H1 (cell line): ENCODE data around the gene ASB8. TPM values are rescaled to one million over a fixed set of nuclear protein-coding genes. Genes with fewer than 3 reads are reported as not detected.

Experiments used
- CTCF ChIA-PET: fragments of 300-600 bp; sonication (Branson Sonifier 250); formaldehyde crosslinking; loops from one replicate; lab custom pipeline; 2021; ENCODE audit not compliant: partially characterized antibody; lab: Charles Lee
- POLR2A ChIA-PET: fragments of 300-600 bp; sonication (Branson Sonifier 250); formaldehyde crosslinking; loops from one replicate; lab custom pipeline; 2021; ENCODE audit warnings: inconsistent platforms; ENCODE audit not compliant: partially characterized antibody; lab: Charles Lee
- DNase-seq, 2 experiments: peaks; one replicate each; pipeline versions ENCODE4 v3.0.0 to v3.0.0-alpha.2; 2010 to 2022; ENCODE audit warnings: low spot score in 2 of 2, low read depth in 1 of 2, mixed read lengths in 1 of 2
- FAIRE-seq: peaks from 2 replicates; lab custom pipeline; 2011; peaks lifted over from hg19 to GRCh38; lab: Jason Lieb, UNC
- H2AFZ ChIP-seq: 2 replicates; pipeline ENCODE4 v1.8.1; 2012; ENCODE audit warnings: low read length, inconsistent platforms
- H2AK5ac ChIP-seq: 2 replicates; pipeline ENCODE4 v1.6.1; 2013; ENCODE audit warnings: low read depth, low read length
- H2BK120ac ChIP-seq: replicated peaks from 2 replicates; pipeline ENCODE3; 2013; ENCODE audit warnings: low read depth, low read length, inconsistent platforms
- H2BK12ac ChIP-seq: 2 replicates; pipeline ENCODE4 v1.6.1; 2013; ENCODE audit warnings: low read depth, low read length
- H2BK15ac ChIP-seq: 2 replicates; pipeline ENCODE4 v1.6.1; 2013; ENCODE audit warnings: low read length
- H2BK20ac ChIP-seq: 2 replicates; pipeline ENCODE4 v1.6.1; 2013; ENCODE audit warnings: low read length
- H2BK5ac ChIP-seq: 2 replicates; pipeline ENCODE4 v1.6.1; 2013; ENCODE audit warnings: low read depth, low read length
- H3K14ac ChIP-seq: 2 replicates; pipeline ENCODE4 v1.6.1; 2013; ENCODE audit warnings: inconsistent platforms; ENCODE audit not compliant: insufficient read length
- H3K18ac ChIP-seq: 2 replicates; pipeline ENCODE4 v1.6.1; 2013; ENCODE audit warnings: low read length; ENCODE audit errors: extremely low read depth
- H3K23ac ChIP-seq: 2 replicates; pipeline ENCODE4 v1.6.1; 2013; ENCODE audit warnings: inconsistent platforms; ENCODE audit not compliant: insufficient read length
- H3K23me2 ChIP-seq: 2 replicates; pipeline ENCODE4 v1.6.1; 2013; ENCODE audit warnings: low read depth, low read length
- H3K27ac ChIP-seq: 2 replicates; pipeline ENCODE4 v1.6.1; 2011; ENCODE audit warnings: low read depth, low read length, inconsistent platforms
- H3K27me3 ChIP-seq, 4 experiments: replicated peaks in 1 of 4; 1 replicate in 1 of 4; 2 replicates in 3 of 4; pipeline versions ENCODE4 v1.6.1 to v1.8.1; 2011 to 2013; ENCODE audit warnings: low read length in 3 of 4, mild to moderate bottlenecking in 3 of 4, inconsistent platforms in 2 of 4, mixed read lengths in 2 of 4, moderate library complexity in 1 of 4; ENCODE audit not compliant: control insufficient read depth in 3 of 4, insufficient read depth in 3 of 4; ENCODE audit errors: extremely low read depth in 1 of 4
- H3K36me3 ChIP-seq, 4 experiments: 2 replicates each; pipeline versions ENCODE4 v1.6.1 to v1.8.1; 2011 to 2013; ENCODE audit warnings: mild to moderate bottlenecking in 4 of 4, low read length in 3 of 4, moderate library complexity in 2 of 4, control low read depth in 1 of 4, inconsistent platforms in 1 of 4; ENCODE audit not compliant: insufficient read depth in 4 of 4, control insufficient read depth in 2 of 4
- H3K4ac ChIP-seq: replicated peaks from 2 replicates; pipeline ENCODE3; 2013; ENCODE audit warnings: low read length, low read depth, mixed read lengths, inconsistent platforms; ENCODE audit not compliant: insufficient read length
- H3K4me1 ChIP-seq, 4 experiments: replicated peaks in 1 of 4; 1 replicate in 1 of 4; 2 replicates in 3 of 4; pipeline versions ENCODE4 v1.6.1 to v1.8.1; 2011 to 2013; ENCODE audit warnings: low read length in 3 of 4, inconsistent platforms in 2 of 4, mixed read lengths in 1 of 4; ENCODE audit not compliant: insufficient read depth in 4 of 4, control insufficient read depth in 3 of 4
- H3K4me2 ChIP-seq, 2 experiments: 2 replicates each; pipeline versions ENCODE4 v1.6.1 to v1.8.1; 2011 to 2013; ENCODE audit warnings: low read depth in 2 of 2, low read length in 2 of 2, control low read depth in 1 of 2, inconsistent platforms in 1 of 2, mild to moderate bottlenecking in 1 of 2; ENCODE audit not compliant: insufficient read depth in 1 of 2
- H3K4me3 ChIP-seq, 4 experiments: fragments of 200-600, 300-600 bp in 1 of 4; sonication (generic), shearing (Covaris generic), sonication (Bioruptor Twin) in 1 of 4; 2 replicates each; pipeline versions ENCODE4 v1.5.1 to v1.8.1; 2011 to 2016; ENCODE audit warnings: low read length in 4 of 4, low read depth in 3 of 4, control low read depth in 2 of 4, inconsistent platforms in 2 of 4, mild to moderate bottlenecking in 2 of 4, mixed read lengths in 1 of 4, moderate library complexity in 1 of 4; ENCODE audit not compliant: insufficient read depth in 2 of 4; ENCODE audit errors: extremely low read depth in 1 of 4
- H3K56ac ChIP-seq: replicated peaks from 2 replicates; pipeline ENCODE3; 2013; ENCODE audit warnings: low read depth, mild to moderate bottlenecking, mixed read lengths, low read length, inconsistent platforms; ENCODE audit not compliant: insufficient read length
- H3K79me1 ChIP-seq: 2 replicates; pipeline ENCODE4 v1.6.1; 2013; ENCODE audit warnings: low read depth, low read length, control low read depth
- H3K79me2 ChIP-seq, 2 experiments: 2 replicates each; pipeline versions ENCODE4 v1.6.1 to v1.8.1; 2012 to 2013; ENCODE audit warnings: low read length in 2 of 2, mild to moderate bottlenecking in 2 of 2, inconsistent platforms in 1 of 2; ENCODE audit not compliant: insufficient read depth in 2 of 2, control insufficient read depth in 1 of 2
- H3K9ac ChIP-seq, 4 experiments: replicated peaks in 1 of 4; 1 replicate in 1 of 4; 2 replicates in 3 of 4; pipeline versions ENCODE4 v1.6.1 to v1.8.1; 2011 to 2013; ENCODE audit warnings: low read depth in 3 of 4, low read length in 3 of 4, control low read depth in 2 of 4, mild to moderate bottlenecking in 2 of 4, moderate library complexity in 2 of 4, inconsistent platforms in 1 of 4; ENCODE audit errors: extremely low read depth in 1 of 4
- H3K9me3 ChIP-seq, 2 experiments: 2 replicates each; pipeline versions ENCODE4 v1.6.1 to v1.8.1; 2012 to 2013; ENCODE audit warnings: mild to moderate bottlenecking in 2 of 2, moderate library complexity in 2 of 2, control low read depth in 1 of 2, inconsistent platforms in 1 of 2, low read depth in 1 of 2, low read length in 1 of 2, mixed read lengths in 1 of 2; ENCODE audit not compliant: insufficient read depth in 2 of 2
- H4K20me1 ChIP-seq, 2 experiments: replicated peaks in 1 of 2; 2 replicates each; pipeline versions ENCODE3 to v1.8.1; 2011 to 2013; ENCODE audit warnings: inconsistent platforms in 2 of 2, low read length in 2 of 2, mild to moderate bottlenecking in 1 of 2; ENCODE audit not compliant: insufficient read depth in 2 of 2, control insufficient read depth in 1 of 2
- H4K5ac ChIP-seq: 2 replicates; pipeline ENCODE4 v1.6.1; 2013; ENCODE audit warnings: low read length, low read depth, mixed read lengths, inconsistent platforms; ENCODE audit not compliant: insufficient read length
- H4K8ac ChIP-seq: 2 replicates; pipeline ENCODE4 v1.8.0; 2013; ENCODE audit warnings: mild to moderate bottlenecking, moderate library complexity, low read length, inconsistent platforms; ENCODE audit not compliant: insufficient read depth; ENCODE audit errors: extremely low read depth
- H4K91ac ChIP-seq: replicated peaks from 2 replicates; pipeline ENCODE3; 2013; ENCODE audit warnings: low read length, mixed read lengths, inconsistent platforms; ENCODE audit not compliant: insufficient read length
- CHD1 ChIP-seq: IDR thresholded peaks from 2 replicates; pipeline ENCODE4 v1.6.1; 2012; ENCODE audit warnings: low read depth, low read length, improper control_type of control experiment
- NANOG ChIP-seq: IDR thresholded peaks from 2 replicates; pipeline ENCODE4 v1.6.1; 2011; ENCODE audit warnings: low read length, low read depth, mild to moderate bottlenecking, inconsistent platforms; ENCODE audit not compliant: insufficient read depth, poor library complexity, severe bottlenecking
- RXRA ChIP-seq: IDR thresholded peaks from 2 replicates; pipeline ENCODE4 v1.6.1; 2011; ENCODE audit warnings: low read depth, mild to moderate bottlenecking, low read length, moderate library complexity; ENCODE audit not compliant: insufficient read depth
- SP1 ChIP-seq: IDR thresholded peaks from 2 replicates; pipeline ENCODE4 v1.6.1; 2011; ENCODE audit warnings: low read depth, low read length
- WGBS, 2 experiments: shearing (Covaris generic) in 1 of 2; methylation state at CpG; one replicate each; pipeline versions ENCODE4 v1.1.6 to v1.1.7; 2013 to 2015; ENCODE audit warnings: low lambda C conversion rate in 2 of 2, mixed read lengths in 2 of 2, inconsistent platforms in 1 of 2, low coverage in 1 of 2, missing lambda C conversion rate in 1 of 2; ENCODE audit not compliant: insufficient replicate concordance in 2 of 2, insufficient coverage in 1 of 2, insufficient read length in 1 of 2; ENCODE audit errors: extremely low coverage in 1 of 2, missing lambda C conversion rate in 1 of 2; 5-methylcytosine and 5-hydroxymethylcytosine counted together
- polyA plus RNA-seq, 7 experiments: library from polyadenylated mRNA; depleted of rRNA in 3 of 7; stranded (reverse) in 5 of 7; unstranded in 2 of 7; fragments of >200 nt in 5 of 7; fragments of 200-250 nt in 2 of 7; gene quantifications; 1 replicate in 5 of 7; 2 replicates in 1 of 7; 4 replicates in 1 of 7; pipeline versions ENCODE4 v1.2.1 to v1.2.3, GENCODE V29; 2011 to 2013; ENCODE audit warnings: missing spikeins in 2 of 7, mixed read lengths in 2 of 7
- total RNA-seq: library from RNA; stranded (reverse); fragmentation: NEBNext Ultra II Directional; extraction: Animal tissue kit (Norgen Biotek cat#: 25700); gene quantifications from 2 replicates; pipeline ENCODE4 v1.2.1, GENCODE V29; 2021

Gene ASB8
- total and polyA plus RNA-seq, 2 of the 8 experiments (the other 6 are each of a cell fraction or from before 2014, with no cell fraction given): 3.8 to 8.3 TPM

DNA sequence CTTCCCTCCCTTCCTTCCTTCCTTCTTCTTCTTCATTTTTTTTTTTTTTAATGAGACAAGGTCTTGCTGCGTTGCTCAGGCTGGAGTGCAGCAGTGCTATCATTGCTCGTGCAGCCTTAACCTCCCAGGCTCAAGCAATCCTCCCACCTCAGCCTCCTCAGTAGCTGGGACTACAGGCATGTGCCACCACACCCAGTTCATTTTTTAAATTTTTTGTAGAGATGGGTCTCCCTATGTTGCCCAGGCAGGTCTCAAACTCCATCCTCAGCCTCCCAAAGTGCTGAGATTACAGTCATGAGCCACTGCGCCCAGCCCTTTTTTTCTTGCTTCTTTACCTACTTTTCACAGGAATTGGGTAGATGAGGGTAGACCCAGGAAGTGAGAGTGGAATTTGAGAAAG lies 44.2 kb upstream of the ASB8 start:
- CTCF ChIA-PET: interaction anchor here (0.6 to 6.0 kb wide), 5 partner anchors 10 to 297 kb away, joined by 3 to 63 read pairs (median 3); partner anchors contain the start of gene VDR
- no peak overlapping the region for H2BK120ac ChIP-seq
- TF ChIP-seq CHD1: no peak
- TF ChIP-seq SP1: no peak
- TF ChIP-seq NANOG: no peak
- no peak for TF ChIP-seq RXRA
- TF ChIP-seq, all 59 proteins: peak for 0
- H3K4me3 ChIP-seq: no peak overlapping the region
- H2AFZ ChIP-seq: no peak overlapping the region
- peaks cover 5 to 9% of the 10 kb centered on the region in 2 experiments; a peak in 3 of 4 replicates for H3K9me3 ChIP-seq
- H3K4me1 ChIP-seq: peaks cover 0 to 2% (median 2%) of the 10 kb centered on the region in 4 experiments; a peak in 2 of 7 replicates
- H3K14ac ChIP-seq: no peak overlapping the region
- H3K27me3 ChIP-seq: peaks cover 5 to 23% (median 23%) of the 10 kb centered on the region in 4 experiments
- H4K91ac ChIP-seq: no peak overlapping the region
- H2AK5ac ChIP-seq: no peak overlapping the region
- H3K23ac ChIP-seq: no peak overlapping the region
- H3K23me2 ChIP-seq: peaks cover 12% of the 10 kb centered on the region
- no peak overlapping the region for H4K8ac ChIP-seq
- H3K36me3 ChIP-seq: no peaks in the 10 kb centered on the region; a peak in 1 of 8 replicates
- no peak overlapping the region for H2BK5ac ChIP-seq
- no peak overlapping the region for H3K4ac ChIP-seq
- POLR2A ChIA-PET: interaction anchor here (1.7 kb wide), 1 partner anchor 10 kb away, joined by 4 read pairs; no protein-coding TSS in a partner anchor
- no peaks in the 10 kb centered on the region for H3K79me1 ChIP-seq
- H3K79me2 ChIP-seq: no peaks in the 10 kb centered on the region
- no peak overlapping the region for H2BK15ac ChIP-seq
- FAIRE-seq (no peak), DNase-seq (no peak)
- WGBS, 2 experiments: 87% methylated on average over 3 of the region's 3 CpGs; no CpG with 5 or more reads in 1 of the 2 experiments
- no peak overlapping the region for H3K9ac ChIP-seq
- H3K4me2 ChIP-seq: no peak overlapping the region
- no peak overlapping the region for H4K5ac ChIP-seq
- H2BK12ac ChIP-seq: no peak overlapping the region
- no peak overlapping the region for H3K18ac ChIP-seq
- H3K56ac ChIP-seq: no peak overlapping the region
- H3K27ac ChIP-seq: no peak overlapping the region
- H2BK20ac ChIP-seq: no peak overlapping the region
- no peaks in the 10 kb centered on the region for H4K20me1 ChIP-seq
